Measurements from ENCODE around the gene YIPF1.
"Not testable (repeated sequence)": the region's sequence is repeated elsewhere in the genome, so short reads cannot be mapped to it uniquely, and the experiment has no call there.

YIPF1 gene

GRCh38 chr1:53833393-53833792 is 56.2 kb downstream of the YIPF1 start:
- TF ChIP-seq TARDBP (IDR thresholded peaks at IDR 0.05) (no peak), ZNF384 (IDR thresholded peaks at IDR 0.05) (no peak), NFRKB (IDR thresholded peaks at IDR 0.05) (no peak), FOXA1 (IDR thresholded peaks at IDR 0.05) (no peak), SUZ12 (IDR thresholded peaks at IDR 0.05) (no peak), HDGF (IDR thresholded peaks at IDR 0.05; ENCODE audit: borderline replicate concordance) (no peak)
- DNase-seq (ENCODE audit: extremely low spot score), result no peak
- ChIA-PET CTCF (interaction anchor here (0.9 kb wide), 1 partner anchor 45 kb away, joined by 4 read pairs; no protein-coding TSS in a partner anchor), POLR2A (no interaction called here)

- POLR2A ChIA-PET, result no interaction called here
- no peak for DNase-seq (ENCODE audit: extremely low spot score)
- TF ChIP-seq LEF1 (IDR thresholded peaks at IDR 0.05; ENCODE audit: borderline replicate concordance) (no peak), FOXA1 (IDR thresholded peaks at IDR 0.05) (no peak)
- CTCF ChIA-PET, result no interaction called here
These were observed 63.2 kb downstream of the YIPF1 start for GRCh38 chr1:53826367-53826766.

GRCh38 chr1:53825306-53825705 is 64.3 kb downstream of the YIPF1 start:
- ChIA-PET POLR2A (no interaction called here), CTCF (no interaction called here)
- TF ChIP-seq HDGF (IDR thresholded peaks at IDR 0.05; ENCODE audit: borderline replicate concordance) (no peak), BHLHE40 (IDR thresholded peaks at IDR 0.05; ENCODE audit: borderline replicate concordance) (no peak), FOXK2 (IDR thresholded peaks at IDR 0.05) (no peak), ZNF384 (IDR thresholded peaks at IDR 0.05) (no peak), CTBP1 (IDR thresholded peaks at IDR 0.05; ENCODE audit: borderline replicate concordance) (no peak), TARDBP (IDR thresholded peaks at IDR 0.05) (no peak), FOXM1 (IDR thresholded peaks at IDR 0.05; ENCODE audit: borderline replicate concordance) (no peak), SP1 (IDR thresholded peaks at IDR 0.05) (no peak), ARNT (IDR thresholded peaks at IDR 0.05) (no peak), ELF4 (IDR thresholded peaks at IDR 0.05) (no peak), NFRKB (IDR thresholded peaks at IDR 0.05) (no peak), L3MBTL2 (conservative IDR thresholded peaks at IDR 0.05) (no peak), SUZ12 (IDR thresholded peaks at IDR 0.05) (no peak), FOXA1 (IDR thresholded peaks at IDR 0.05) (no peak), LEF1 (IDR thresholded peaks at IDR 0.05; ENCODE audit: borderline replicate concordance) (no peak), PKNOX1 (IDR thresholded peaks at IDR 0.05) (no peak)
- no peak for DNase-seq (ENCODE audit: extremely low spot score)

GRCh38 chr1:53822931-53823330 is 66.7 kb downstream of the YIPF1 start:
- TF ChIP-seq ELF4 (IDR thresholded peaks at IDR 0.05) (no peak), ZNF384 (IDR thresholded peaks at IDR 0.05) (no peak), FOXK2 (IDR thresholded peaks at IDR 0.05) (no peak), FOXA1 (IDR thresholded peaks at IDR 0.05) (no peak), FOXM1 (IDR thresholded peaks at IDR 0.05; ENCODE audit: borderline replicate concordance) (no peak), PKNOX1 (IDR thresholded peaks at IDR 0.05) (no peak), L3MBTL2 (conservative IDR thresholded peaks at IDR 0.05) (no peak), TARDBP (IDR thresholded peaks at IDR 0.05) (no peak), ARNT (IDR thresholded peaks at IDR 0.05) (no peak), CTBP1 (IDR thresholded peaks at IDR 0.05; ENCODE audit: borderline replicate concordance) (no peak), BHLHE40 (IDR thresholded peaks at IDR 0.05; ENCODE audit: borderline replicate concordance) (no peak), SP1 (IDR thresholded peaks at IDR 0.05) (no peak), LEF1 (IDR thresholded peaks at IDR 0.05; ENCODE audit: borderline replicate concordance) (no peak), SUZ12 (IDR thresholded peaks at IDR 0.05) (no peak), NFRKB (IDR thresholded peaks at IDR 0.05) (no peak), HDGF (IDR thresholded peaks at IDR 0.05; ENCODE audit: borderline replicate concordance) (no peak)

GRCh38 chr1:53821380-53821779 is 68.2 kb downstream of the YIPF1 start:
- DNase-seq (ENCODE audit: extremely low spot score), result no peak
- TF ChIP-seq TARDBP (IDR thresholded peaks at IDR 0.05), result no peak
- TF ChIP-seq FOXM1 (IDR thresholded peaks at IDR 0.05; ENCODE audit: borderline replicate concordance), result no peak
- TF ChIP-seq CTBP1 (IDR thresholded peaks at IDR 0.05; ENCODE audit: borderline replicate concordance), result no peak
- no peak for TF ChIP-seq LEF1 (IDR thresholded peaks at IDR 0.05; ENCODE audit: borderline replicate concordance)
- POLR2A ChIA-PET, result interaction anchor here (1.4 kb wide), 1 partner anchor 16 kb away, joined by 5 read pairs; no protein-coding TSS in a partner anchor
- CTCF ChIA-PET, result interaction anchor here (0.6 to 1.2 kb wide), 3 partner anchors 9 to 34 kb away, joined by 3 read pairs; no protein-coding TSS in a partner anchor

More at GRCh38 chr1:53822931-53823330, 66.7 kb downstream of the YIPF1 start:
- POLR2A ChIA-PET, result interaction anchor here (0.6 kb wide), 1 partner anchor 15 kb away, joined by 3 read pairs; no protein-coding TSS in a partner anchor
- DNase-seq (ENCODE audit: extremely low spot score), result no peak
- CTCF ChIA-PET, result no interaction called here

- ChIA-PET POLR2A (no interaction called here), CTCF (no interaction called here)
- DNase-seq (ENCODE audit: extremely low spot score), result no peak
- TF ChIP-seq FOXA1 (IDR thresholded peaks at IDR 0.05) (no peak), CTBP1 (IDR thresholded peaks at IDR 0.05; ENCODE audit: borderline replicate concordance) (no peak), TARDBP (IDR thresholded peaks at IDR 0.05) (no peak), L3MBTL2 (conservative IDR thresholded peaks at IDR 0.05) (no peak), NFRKB (IDR thresholded peaks at IDR 0.05) (no peak), SUZ12 (IDR thresholded peaks at IDR 0.05) (no peak), ARNT (IDR thresholded peaks at IDR 0.05) (no peak), ZNF384 (IDR thresholded peaks at IDR 0.05) (no peak), FOXM1 (IDR thresholded peaks at IDR 0.05; ENCODE audit: borderline replicate concordance) (no peak), SP1 (IDR thresholded peaks at IDR 0.05) (no peak), ELF4 (IDR thresholded peaks at IDR 0.05) (no peak)
These were observed 70.2 kb downstream of the YIPF1 start for GRCh38 chr1:53819387-53819786.

- CTCF ChIA-PET; DNase-seq (ENCODE audit: extremely low spot score); POLR2A ChIA-PET: not testable (repeated sequence)
These were observed 73.0 kb downstream of the YIPF1 start for GRCh38 chr1:53816584-53816983.

GRCh38 chr1:53815484-53815883 is 74.1 kb downstream of the YIPF1 start:
- POLR2A ChIA-PET; CTCF ChIA-PET; DNase-seq (ENCODE audit: extremely low spot score): not testable (repeated sequence)

Measured in HEK293T (cell line).